Bronchial epithelial cell (primary cell): Measurements from ENCODE around the gene WDR18. TPM values are rescaled to one million over a fixed set of nuclear protein-coding genes. Genes with fewer than 3 reads are reported as not detected.

Source experiments
- DNase-seq: peaks from one replicate; pipeline ENCODE4 v3.0.0-alpha.2; 2010; ENCODE audit warnings: low read depth
- FAIRE-seq: peaks from 2 replicates; lab custom pipeline; 2011; peaks lifted over from hg19 to GRCh38; lab: Jason Lieb, UNC
- H3K27me3 ChIP-seq: 2 replicates; pipeline ENCODE4 v1.5.1; 2011; ENCODE audit warnings: low read length; ENCODE audit not compliant: control insufficient read depth, insufficient read depth
- H3K36me3 ChIP-seq: 2 replicates; pipeline ENCODE4 v1.5.1; 2011; ENCODE audit warnings: low read length; ENCODE audit not compliant: control insufficient read depth, insufficient read depth
- H3K4me3 ChIP-seq: 2 replicates; pipeline ENCODE4 v1.5.1; 2011; ENCODE audit warnings: mild to moderate bottlenecking, low read depth, low read length, control low read depth
- total RNA-seq: library from RNA; depleted of rRNA; stranded (reverse); fragments of >200 nt; gene quantifications from 2 replicates; pipeline ENCODE4 v1.2.1, GENCODE V29; 2014
- TF ChIP-seq, protein P1 (sequence below): IDR thresholded peaks from 2 replicates; pipeline ENCODE4 v1.5.1; 2011; ENCODE audit warnings: mild to moderate bottlenecking, moderate library complexity, low read length, control low read depth, inconsistent platforms; ENCODE audit not compliant: insufficient read depth, severe bottlenecking

The WDR18 gene
- total RNA-seq, 1 donor from 2014 or later, result 36.3 TPM

GRCh38 chr19:971795-972194 lies 12.3 kb upstream of the WDR18 start:
- TF ChIP-seq, protein P1, sequence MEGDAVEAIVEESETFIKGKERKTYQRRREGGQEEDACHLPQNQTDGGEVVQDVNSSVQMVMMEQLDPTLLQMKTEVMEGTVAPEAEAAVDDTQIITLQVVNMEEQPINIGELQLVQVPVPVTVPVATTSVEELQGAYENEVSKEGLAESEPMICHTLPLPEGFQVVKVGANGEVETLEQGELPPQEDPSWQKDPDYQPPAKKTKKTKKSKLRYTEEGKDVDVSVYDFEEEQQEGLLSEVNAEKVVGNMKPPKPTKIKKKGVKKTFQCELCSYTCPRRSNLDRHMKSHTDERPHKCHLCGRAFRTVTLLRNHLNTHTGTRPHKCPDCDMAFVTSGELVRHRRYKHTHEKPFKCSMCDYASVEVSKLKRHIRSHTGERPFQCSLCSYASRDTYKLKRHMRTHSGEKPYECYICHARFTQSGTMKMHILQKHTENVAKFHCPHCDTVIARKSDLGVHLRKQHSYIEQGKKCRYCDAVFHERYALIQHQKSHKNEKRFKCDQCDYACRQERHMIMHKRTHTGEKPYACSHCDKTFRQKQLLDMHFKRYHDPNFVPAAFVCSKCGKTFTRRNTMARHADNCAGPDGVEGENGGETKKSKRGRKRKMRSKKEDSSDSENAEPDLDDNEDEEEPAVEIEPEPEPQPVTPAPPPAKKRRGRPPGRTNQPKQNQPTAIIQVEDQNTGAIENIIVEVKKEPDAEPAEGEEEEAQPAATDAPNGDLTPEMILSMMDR, result no peak
- FAIRE-seq, result no peak
- no peak for DNase-seq
- Histone ChIP-seq H3K4me3 (no peak overlapping the region), H3K27me3 (no peaks in the 10 kb centered on the region), H3K36me3 (peaks cover 10% of the 10 kb centered on the region)

DNA sequence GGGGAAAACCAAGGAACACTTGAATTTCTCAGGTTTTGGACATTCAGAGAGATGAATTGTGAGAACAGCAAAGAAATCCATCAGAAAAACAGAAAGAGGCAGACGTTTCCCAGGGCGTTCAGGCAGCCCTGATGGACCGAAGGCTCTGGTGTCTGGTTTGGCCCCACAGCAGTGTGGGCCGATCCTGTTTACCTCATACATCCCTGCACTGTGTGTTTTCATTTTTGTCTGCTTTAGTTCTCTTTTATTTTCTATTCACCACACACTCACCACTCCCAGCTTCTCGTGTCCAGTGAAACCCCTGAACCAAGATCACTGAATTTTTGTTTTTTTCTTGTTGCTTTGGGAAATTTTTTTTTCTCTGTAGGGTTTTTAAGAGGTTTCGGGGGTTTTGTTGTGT lies 11.9 kb upstream of the WDR18 start:
- DNase-seq (no peak), FAIRE-seq (no peak)
- no peaks in the 10 kb centered on the region for H3K27me3 ChIP-seq
- H3K4me3 ChIP-seq, result no peak overlapping the region
- TF ChIP-seq, protein P1, result no peak
- H3K36me3 ChIP-seq, result peaks cover 10% of the 10 kb centered on the region

DNA sequence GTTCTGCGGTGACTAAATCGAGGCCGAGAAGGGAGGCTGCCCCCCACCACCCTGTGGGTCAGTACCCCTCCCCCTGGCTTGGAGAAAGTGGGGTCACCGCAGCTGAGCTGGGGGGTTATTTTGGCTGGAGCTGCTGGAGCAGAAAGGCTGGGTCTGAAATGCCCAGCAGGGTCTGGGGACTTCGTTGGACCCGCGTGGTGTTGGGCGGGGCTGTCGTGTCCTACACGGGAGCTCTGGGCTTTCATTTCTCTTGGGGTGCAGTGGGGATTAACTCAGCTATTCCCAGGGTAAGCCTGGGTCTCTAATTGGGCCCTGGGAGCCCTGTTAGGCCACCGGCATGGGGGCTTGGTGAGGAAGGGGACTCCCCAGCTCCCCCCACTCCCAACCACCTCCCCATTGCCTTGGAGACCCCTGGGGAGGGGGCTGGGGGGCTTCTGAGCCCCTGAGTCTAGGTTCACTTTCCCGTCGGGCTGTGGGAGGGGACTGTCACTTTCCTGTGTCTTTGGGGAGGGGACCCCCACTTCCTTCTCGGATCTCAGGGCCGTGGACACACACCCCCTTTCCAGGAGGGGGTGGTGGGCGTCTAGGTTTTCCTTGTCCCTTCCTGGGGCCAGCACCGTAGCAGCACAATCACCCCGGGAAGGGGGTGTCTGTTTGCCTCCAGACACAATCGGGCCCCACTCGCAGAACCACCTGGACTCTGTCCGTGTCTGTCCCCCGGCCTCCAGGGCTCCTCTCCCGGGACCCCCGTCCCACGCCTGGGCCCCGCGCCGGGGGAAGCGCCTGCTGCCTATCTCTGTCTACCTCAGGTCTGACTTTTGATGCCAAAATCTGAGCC lies 10.2 kb upstream of the WDR18 start:
- TF ChIP-seq, protein P1, result no peak
- DNase-seq, result no peak
- FAIRE-seq, result no peak
- Histone ChIP-seq H3K4me3 (no peak overlapping the region), H3K36me3 (peaks cover 6% of the 10 kb centered on the region), H3K27me3 (no peaks in the 10 kb centered on the region)

DNA sequence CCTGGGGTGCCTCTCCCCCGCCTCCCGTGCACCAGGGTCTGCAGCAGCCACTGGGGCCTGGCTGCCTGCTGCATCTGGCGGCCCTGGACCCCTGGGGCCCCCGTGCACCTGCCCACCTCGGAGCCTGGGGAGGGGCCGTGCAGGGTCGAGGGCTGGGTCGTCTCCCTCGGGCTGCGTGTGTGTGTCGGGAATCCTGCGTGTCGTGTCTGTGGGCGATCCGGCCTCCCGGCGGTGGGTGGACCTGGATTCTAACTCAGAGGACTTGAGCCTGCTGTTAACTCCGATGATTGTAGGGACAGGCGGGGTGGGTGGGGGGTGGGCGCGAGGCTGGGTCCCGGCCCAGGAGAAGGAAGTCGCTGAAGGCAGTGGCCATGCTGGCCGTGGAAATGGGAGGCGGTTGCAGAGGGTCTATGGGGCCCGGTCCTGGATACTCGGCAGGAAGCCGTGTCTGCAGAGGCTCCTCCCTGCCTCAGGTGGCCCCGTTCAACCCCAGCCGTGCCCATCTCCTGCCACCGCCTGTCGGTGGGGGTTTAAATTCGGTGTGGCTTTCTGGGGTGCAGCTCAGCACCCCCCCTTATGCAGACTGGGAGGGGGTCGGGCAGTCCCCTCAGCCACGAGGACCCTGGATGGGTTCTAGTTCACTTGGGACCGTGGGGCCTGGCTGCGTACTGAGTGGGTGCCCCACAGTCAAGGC lies 9.4 kb upstream of the WDR18 start:
- Histone ChIP-seq H3K36me3 (peaks cover 6% of the 10 kb centered on the region), H3K27me3 (no peaks in the 10 kb centered on the region), H3K4me3 (no peak overlapping the region)
- TF ChIP-seq, protein P1, result no peak
- DNase-seq (no peak), FAIRE-seq (no peak)

DNA sequence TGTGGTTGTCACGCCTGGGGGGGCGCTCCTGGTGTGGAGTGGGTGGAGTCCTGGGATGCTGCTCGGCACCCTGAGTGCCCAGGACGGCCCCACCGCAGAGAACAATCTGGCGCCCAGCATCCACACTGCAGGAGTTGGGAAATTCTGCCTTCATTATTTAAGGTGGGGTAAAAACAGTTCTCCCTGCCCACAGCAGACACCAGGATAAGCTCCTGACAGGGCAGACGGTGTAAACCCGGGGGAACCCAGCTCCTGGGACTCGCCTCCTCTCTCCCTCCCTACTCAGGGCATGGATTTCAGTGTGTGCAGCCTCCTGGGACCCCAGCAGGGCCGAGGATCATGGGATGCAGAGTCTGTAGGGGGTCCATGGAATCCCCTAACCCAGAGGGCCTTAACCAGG lies 7.7 kb upstream of the WDR18 start:
- no peak for FAIRE-seq
- H3K27me3 ChIP-seq, result no peaks in the 10 kb centered on the region
- TF ChIP-seq, protein P1, result no peak
- H3K36me3 ChIP-seq, result peaks cover 3% of the 10 kb centered on the region
- no peak overlapping the region for H3K4me3 ChIP-seq
- no peak for DNase-seq
